BE2C (cell line): ENCODE results near the gene PRKAR1B.

Experiments used
- DNase-seq: peaks from one replicate; pipeline ENCODE4 v3.0.0-alpha.2; 2020
- H3K27me3 ChIP-seq: fragments of 250-450 bp; sonication (Bioruptor Pico); 2 replicates; pipeline ENCODE4 v1.5.1; 2020; ENCODE audit warnings: mild to moderate bottlenecking
- H3K36me3 ChIP-seq: fragments of 250-450 bp; sonication (Bioruptor Pico); 2 replicates; pipeline ENCODE4 v1.5.1; 2020; ENCODE audit warnings: mild to moderate bottlenecking
- H3K4me1 ChIP-seq: fragments of 250-450 bp; sonication (Bioruptor Pico); 2 replicates; pipeline ENCODE4 v1.5.1; 2020
- H3K4me3 ChIP-seq: 2 replicates; pipeline ENCODE4 v1.5.1; 2011; ENCODE audit warnings: low read depth, low read length
- H3K9me3 ChIP-seq: fragments of 250-450 bp; sonication (Bioruptor Pico); 2 replicates; pipeline ENCODE4 v1.5.1; 2020
- TF ChIP-seq, protein P1 (sequence below): IDR thresholded peaks from 2 replicates; pipeline ENCODE4 v1.5.1; 2012; ENCODE audit warnings: mild to moderate bottlenecking, low read depth, low read length

The PRKAR1B gene

DNA sequence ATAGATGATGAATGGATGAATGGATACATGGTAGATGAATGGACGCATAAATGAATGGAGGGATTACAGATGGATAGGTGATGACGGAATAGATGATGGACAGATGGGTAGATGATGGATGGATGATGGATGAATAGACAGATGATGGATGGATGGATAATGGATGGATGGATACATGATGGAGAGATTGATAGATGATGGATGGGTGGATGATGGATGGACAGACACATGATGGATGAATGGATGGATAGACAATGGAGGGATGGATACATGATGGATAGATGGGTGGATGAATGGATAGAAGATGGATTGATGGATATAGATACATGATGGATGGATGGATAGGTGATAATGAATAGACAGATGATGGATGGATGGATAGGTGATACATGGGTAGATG, 198.6 kb downstream of the PRKAR1B start:
- no peaks in the 10 kb centered on the region for H3K4me1 ChIP-seq
- H3K9me3 ChIP-seq = no peaks in the 10 kb centered on the region
- peaks cover 35% of the 10 kb centered on the region for H3K27me3 ChIP-seq
- TF ChIP-seq, protein P1, sequence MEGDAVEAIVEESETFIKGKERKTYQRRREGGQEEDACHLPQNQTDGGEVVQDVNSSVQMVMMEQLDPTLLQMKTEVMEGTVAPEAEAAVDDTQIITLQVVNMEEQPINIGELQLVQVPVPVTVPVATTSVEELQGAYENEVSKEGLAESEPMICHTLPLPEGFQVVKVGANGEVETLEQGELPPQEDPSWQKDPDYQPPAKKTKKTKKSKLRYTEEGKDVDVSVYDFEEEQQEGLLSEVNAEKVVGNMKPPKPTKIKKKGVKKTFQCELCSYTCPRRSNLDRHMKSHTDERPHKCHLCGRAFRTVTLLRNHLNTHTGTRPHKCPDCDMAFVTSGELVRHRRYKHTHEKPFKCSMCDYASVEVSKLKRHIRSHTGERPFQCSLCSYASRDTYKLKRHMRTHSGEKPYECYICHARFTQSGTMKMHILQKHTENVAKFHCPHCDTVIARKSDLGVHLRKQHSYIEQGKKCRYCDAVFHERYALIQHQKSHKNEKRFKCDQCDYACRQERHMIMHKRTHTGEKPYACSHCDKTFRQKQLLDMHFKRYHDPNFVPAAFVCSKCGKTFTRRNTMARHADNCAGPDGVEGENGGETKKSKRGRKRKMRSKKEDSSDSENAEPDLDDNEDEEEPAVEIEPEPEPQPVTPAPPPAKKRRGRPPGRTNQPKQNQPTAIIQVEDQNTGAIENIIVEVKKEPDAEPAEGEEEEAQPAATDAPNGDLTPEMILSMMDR = no peak
- no peaks in the 10 kb centered on the region for H3K36me3 ChIP-seq
- DNase-seq = no peak
- no peak overlapping the region for H3K4me3 ChIP-seq

DNA sequence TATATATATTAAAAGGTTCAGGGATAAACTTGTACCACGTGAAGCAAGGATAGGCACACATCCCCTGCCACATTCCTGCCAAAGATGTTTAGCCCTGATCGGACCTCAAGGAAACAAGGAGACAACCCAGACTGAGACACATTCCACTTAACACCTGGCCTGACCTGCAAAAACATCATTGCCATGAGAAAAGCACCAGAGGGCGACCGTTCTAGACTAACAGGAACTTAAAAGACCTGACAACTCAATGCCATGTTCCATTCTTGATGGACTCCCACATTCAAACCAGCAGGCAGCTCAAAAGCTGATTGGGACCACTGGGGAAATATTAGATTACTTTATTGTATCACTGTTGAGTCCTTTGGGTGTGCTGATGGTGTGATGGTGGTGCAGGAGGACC, 199.4 kb downstream of the PRKAR1B start:
- Histone ChIP-seq H3K4me3 (no peak overlapping the region), H3K27me3 (peaks cover 42% of the 10 kb centered on the region), H3K4me1 (no peaks in the 10 kb centered on the region), H3K9me3 (no peaks in the 10 kb centered on the region), H3K36me3 (no peaks in the 10 kb centered on the region)
- DNase-seq = no peak
- TF ChIP-seq, protein P1 = no peak

GRCh38 chr7:526460-527034, 200.5 kb downstream of the PRKAR1B start:
- TF ChIP-seq, protein P1 = no peak

GRCh38 chr7:525740-526139, 201.3 kb downstream of the PRKAR1B start:
- TF ChIP-seq, protein P1 = no peak
- no peak for DNase-seq
- Histone ChIP-seq H3K4me1 (no peaks in the 10 kb centered on the region), H3K27me3 (peaks cover 56% of the 10 kb centered on the region), H3K36me3 (no peaks in the 10 kb centered on the region), H3K9me3 (no peaks in the 10 kb centered on the region), H3K4me3 (no peak overlapping the region)

More at GRCh38 chr7:526460-527034, 200.5 kb downstream of the PRKAR1B start:
- H3K9me3 ChIP-seq = no peaks in the 10 kb centered on the region
- no peak for DNase-seq
- no peaks in the 10 kb centered on the region for H3K36me3 ChIP-seq
- peaks cover 49% of the 10 kb centered on the region for H3K27me3 ChIP-seq
- H3K4me1 ChIP-seq = no peaks in the 10 kb centered on the region
- H3K4me3 ChIP-seq = no peak overlapping the region

DNA sequence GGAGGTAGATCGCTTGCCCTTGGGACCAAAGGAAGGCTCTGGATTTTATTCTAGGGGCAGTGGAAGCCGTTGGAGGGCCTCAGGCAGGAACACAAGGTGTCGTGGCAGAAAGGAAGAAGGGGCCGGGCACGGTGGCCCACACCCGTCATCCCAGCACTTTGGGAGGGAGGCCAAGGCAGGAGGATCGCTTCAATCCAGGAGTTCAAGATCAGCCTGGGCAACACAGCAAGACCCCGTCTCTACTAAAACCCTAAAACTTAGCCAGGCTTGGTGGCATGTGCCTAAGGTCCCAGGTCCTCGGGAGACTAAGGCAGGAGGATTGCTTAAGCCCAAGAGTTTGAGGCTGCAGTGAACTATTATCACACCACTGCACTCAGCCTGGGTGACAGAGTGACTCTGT, 202.3 kb downstream of the PRKAR1B start:
- Histone ChIP-seq H3K36me3 (no peaks in the 10 kb centered on the region), H3K27me3 (peaks cover 56% of the 10 kb centered on the region), H3K9me3 (no peaks in the 10 kb centered on the region), H3K4me1 (no peaks in the 10 kb centered on the region), H3K4me3 (no peak overlapping the region)
- TF ChIP-seq, protein P1 = no peak
- DNase-seq = no peak

- H3K4me1 ChIP-seq = no peaks in the 10 kb centered on the region
- no peak overlapping the region for H3K4me3 ChIP-seq
- TF ChIP-seq, protein P1 = no peak
- no peak for DNase-seq
- H3K36me3 ChIP-seq = no peaks in the 10 kb centered on the region
- H3K9me3 ChIP-seq = no peaks in the 10 kb centered on the region
- peaks cover 62% of the 10 kb centered on the region for H3K27me3 ChIP-seq
Observed at GRCh38 chr7:523347-524336, 203.4 kb downstream of the PRKAR1B start.
